Activated CD4-positive, alpha-beta T cell treated with anti-CD3 and anti-CD28 coated beads, Interleukin-2, Interleukin-6, amounts not matched to agents 100 ng/mL and 50 ng/mL, durations not matched to agents 16 hours and 8 hours (primary cell): ENCODE data around the gene ZFP64.

Experiments used
- DNase-seq: peaks from one replicate; pipeline ENCODE4 v3.0.0-alpha.2; 2020

ZFP64 gene

DNA sequence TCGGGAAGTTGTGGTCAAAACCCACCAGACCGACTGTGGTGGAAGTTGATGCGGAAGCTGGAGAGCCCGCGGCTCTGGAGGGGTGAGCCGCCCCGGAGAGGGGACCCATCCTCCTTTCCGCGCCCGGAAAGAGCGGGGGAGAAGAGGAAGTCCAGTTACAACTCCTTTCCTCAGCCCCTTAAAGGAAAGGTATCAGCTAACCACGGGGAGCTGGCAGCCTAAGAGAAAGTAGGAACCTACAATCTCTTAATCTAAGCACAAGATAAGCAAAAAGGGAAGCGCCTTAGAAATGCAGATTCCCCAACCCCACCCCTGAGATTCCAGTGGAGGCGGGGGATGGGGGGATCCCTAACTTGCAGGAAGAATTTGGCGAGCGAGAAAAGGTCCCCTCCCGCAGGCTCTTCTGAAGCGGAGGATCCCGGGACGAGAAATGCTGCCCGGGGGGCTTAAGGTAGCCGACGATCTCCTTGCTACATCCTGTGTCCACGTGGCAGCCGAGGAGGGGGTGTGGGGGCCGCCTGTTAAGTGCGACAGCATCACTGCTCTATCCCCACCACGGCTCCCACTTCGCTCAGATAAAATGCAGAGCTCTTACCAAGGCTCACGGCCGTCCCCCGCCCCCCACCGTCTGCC lies 87.5 kb downstream of the ZFP64 start:
- peak; percentile 1 for DNase-seq

DNA sequence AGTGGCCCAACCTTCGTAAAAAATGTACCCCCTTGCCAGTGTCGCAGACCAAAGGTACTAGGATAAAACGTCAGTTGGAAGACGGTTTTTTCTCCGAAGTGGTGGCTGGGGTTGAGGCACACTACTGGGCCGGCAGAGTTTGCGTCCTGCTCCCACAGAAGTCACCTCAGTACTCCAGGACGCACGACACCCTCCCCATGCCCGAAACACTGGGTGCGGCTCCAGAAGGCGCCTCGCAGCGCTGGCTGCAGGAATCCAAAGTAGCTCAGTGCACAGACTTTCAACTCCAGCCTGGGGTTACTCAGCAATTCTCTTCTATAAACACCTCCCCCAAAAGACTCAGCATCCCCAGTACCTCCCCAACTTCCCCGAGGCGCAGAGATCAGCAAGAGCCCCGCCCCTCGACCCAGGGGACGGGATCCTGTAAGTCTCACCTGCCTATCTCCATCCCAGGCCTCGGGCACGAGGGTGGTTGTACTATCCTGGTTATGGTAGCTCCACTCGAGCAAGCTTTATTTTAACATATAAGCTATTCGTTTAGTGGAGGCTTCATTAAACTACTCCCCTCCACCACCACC lies 88.2 kb downstream of the ZFP64 start:
- peak; percentile 9 for DNase-seq

DNA sequence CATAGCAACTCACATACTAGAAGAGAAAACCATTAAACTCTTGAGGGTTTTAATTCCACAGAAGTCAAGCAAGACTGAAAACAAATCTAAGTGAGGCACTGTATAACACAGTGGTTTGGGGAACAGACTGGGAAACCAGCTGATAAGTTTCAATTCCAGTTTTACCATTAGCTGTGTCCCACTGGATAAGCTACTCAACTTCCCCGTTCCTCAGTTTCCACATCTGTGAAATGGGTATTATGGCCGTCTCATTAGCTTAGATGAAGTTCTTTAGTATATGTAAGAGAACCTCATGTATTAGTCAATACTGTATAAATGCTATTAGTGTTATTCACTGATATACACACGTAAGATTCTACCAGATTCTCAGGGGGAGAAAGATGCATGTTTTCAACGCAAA lies 89.0 kb downstream of the ZFP64 start:
- DNase-seq = no peak

DNA sequence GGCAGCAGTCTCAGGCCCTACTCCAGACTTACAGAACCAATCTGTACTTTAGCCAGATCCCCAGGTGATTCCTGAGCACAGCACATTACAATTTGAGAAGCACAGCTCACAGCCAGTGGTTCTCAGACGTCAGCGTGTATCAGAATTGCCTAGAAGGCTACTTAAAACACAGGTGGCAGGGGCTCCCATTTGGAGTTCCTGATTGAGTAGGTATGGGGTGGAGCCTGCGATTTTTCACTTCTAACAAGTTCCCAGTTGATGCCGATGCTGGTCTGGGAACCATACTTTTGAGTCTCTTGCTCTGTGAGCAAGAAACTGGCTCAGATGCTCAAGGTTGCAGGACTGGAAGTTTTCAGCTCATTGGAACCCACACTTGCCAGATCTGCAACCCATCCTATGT lies 89.5 kb downstream of the ZFP64 start:
- DNase-seq = no peak
